ENCODE measurements around the gene OVOL3. TPM values are rescaled to one million over a fixed set of nuclear protein-coding genes. Genes with fewer than 3 reads are reported as not detected.

OVOL3 gene
- total RNA-seq, 4 donors from 2014 or later = not detected

DNA sequence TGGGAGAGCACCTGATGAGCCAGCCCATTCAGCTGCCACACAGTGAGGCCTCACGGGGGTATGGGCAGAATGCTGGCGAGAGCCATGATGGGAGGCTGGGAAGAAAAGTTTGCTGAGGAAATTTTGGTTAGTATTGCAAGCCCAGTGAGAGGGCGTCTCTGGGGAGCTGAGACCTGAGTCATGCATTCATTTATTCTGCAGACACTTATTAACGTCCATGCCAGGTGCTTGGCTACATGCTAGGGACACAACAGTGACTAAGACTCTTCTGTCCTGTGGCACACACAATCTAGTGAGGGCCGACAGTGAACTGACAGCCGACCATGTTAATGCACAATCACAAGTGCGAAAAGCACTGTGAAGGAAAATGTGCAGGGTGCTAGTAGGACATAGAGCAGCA, 29.0 kb upstream of the OVOL3 start:
- intact Hi-C loops (cut with DNase I) = no loop called here
- peaks cover 0 to 8% (median 5%) of the 10 kb centered on the region in 4 donors for H3K4me1 ChIP-seq
- no peaks in the 10 kb centered on the region for H3K36me3 ChIP-seq
- H3K9me3 ChIP-seq = no peaks in the 10 kb centered on the region
- no peaks in the 10 kb centered on the region for H3K27me3 ChIP-seq
- WGBS = 94% methylated on average over 7 of the region's 7 CpGs
- H3K27ac ChIP-seq (replicated peaks in 1 of 4) = no peak overlapping the region
- TF ChIP-seq POLR2A (IDR thresholded peaks at IDR 0.05; ENCODE audit: low read depth) (no peak), POLR2AphosphoS5 (IDR thresholded peaks at IDR 0.05) (no peak), EP300 (IDR thresholded peaks at IDR 0.05) (no peak)
- TF ChIP-seq, protein P1, sequence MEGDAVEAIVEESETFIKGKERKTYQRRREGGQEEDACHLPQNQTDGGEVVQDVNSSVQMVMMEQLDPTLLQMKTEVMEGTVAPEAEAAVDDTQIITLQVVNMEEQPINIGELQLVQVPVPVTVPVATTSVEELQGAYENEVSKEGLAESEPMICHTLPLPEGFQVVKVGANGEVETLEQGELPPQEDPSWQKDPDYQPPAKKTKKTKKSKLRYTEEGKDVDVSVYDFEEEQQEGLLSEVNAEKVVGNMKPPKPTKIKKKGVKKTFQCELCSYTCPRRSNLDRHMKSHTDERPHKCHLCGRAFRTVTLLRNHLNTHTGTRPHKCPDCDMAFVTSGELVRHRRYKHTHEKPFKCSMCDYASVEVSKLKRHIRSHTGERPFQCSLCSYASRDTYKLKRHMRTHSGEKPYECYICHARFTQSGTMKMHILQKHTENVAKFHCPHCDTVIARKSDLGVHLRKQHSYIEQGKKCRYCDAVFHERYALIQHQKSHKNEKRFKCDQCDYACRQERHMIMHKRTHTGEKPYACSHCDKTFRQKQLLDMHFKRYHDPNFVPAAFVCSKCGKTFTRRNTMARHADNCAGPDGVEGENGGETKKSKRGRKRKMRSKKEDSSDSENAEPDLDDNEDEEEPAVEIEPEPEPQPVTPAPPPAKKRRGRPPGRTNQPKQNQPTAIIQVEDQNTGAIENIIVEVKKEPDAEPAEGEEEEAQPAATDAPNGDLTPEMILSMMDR (IDR thresholded peaks at IDR 0.05) = no peak
- H3K4me3 ChIP-seq = no peak overlapping the region
- no peak for DNase-seq (ENCODE audit: extremely low spot score)

DNA sequence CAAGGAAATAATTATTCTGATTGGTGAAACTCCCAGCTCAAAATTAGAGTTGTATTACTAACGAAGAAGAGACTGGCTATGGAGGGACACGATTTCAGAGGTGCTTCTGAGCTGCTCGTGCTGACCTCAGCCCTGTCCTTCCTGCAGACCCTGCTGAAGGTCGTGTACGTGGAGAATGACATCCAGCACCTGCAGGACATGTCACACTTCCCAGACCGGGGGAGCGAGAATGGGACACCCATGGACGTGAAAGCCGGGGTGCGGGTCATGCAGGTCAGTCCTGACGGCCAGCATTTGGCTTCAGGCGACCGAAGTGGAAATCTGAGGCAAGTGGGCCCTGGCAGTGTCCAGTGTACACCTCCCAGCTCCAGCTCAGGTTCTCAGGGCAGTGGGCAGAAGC, 28.0 kb upstream of the OVOL3 start:
- WGBS = 98% methylated on average over 10 of the region's 13 CpGs
- no peaks in the 10 kb centered on the region for H3K27me3 ChIP-seq
- H3K9me3 ChIP-seq = no peaks in the 10 kb centered on the region
- intact Hi-C loops (cut with DNase I) = no loop called here
- no peak overlapping the region for H3K4me3 ChIP-seq
- DNase-seq (ENCODE audit: extremely low spot score) = no peak
- no peaks in the 10 kb centered on the region for H3K36me3 ChIP-seq
- no peak for TF ChIP-seq POLR2A (IDR thresholded peaks at IDR 0.05; ENCODE audit: low read depth)
- TF ChIP-seq EP300 (IDR thresholded peaks at IDR 0.05) = no peak
- no peak for TF ChIP-seq POLR2AphosphoS5 (IDR thresholded peaks at IDR 0.05)
- TF ChIP-seq, protein P1 (IDR thresholded peaks at IDR 0.05) = no peak
- H3K27ac ChIP-seq (replicated peaks in 1 of 4) = no peak overlapping the region
- peaks cover 0 to 8% (median 5%) of the 10 kb centered on the region in 4 donors for H3K4me1 ChIP-seq

DNA sequence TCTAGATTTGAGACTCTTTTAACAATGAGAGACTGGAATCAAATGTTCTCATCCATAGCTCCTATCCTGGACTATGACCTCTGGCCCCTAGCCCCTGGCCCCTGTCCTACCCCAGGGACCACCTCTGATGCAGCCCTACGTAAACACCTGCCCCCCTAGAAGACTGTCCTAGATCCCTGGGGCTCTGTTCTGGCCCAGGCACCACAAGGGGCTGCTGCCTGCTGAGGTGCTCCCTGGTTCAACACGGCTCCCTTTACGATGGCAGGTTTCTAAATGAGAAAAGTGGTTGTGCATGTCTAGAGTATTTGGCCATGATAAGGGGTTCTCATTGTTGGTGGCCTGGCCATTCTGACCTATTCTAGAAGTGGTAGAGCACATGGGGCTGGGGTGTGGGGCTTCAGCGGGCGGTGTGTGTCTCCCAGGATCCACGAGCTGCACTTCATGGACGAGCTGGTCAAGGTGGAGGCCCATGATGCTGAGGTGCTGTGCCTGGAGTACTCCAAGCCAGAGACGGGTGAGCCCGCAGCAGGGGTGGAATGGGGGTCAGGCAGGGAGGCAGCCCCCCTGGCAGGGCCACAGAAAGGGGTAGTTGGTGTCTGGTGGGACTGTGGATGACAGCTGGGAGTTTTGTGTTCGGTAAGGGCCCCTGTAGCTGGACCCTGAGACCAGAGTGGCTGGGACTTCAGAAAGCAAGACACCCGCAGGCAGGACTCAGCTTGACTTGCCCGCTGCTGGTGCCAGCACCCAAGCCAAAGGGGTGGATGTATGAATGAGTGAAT, 26.5 kb upstream of the OVOL3 start:
- TF ChIP-seq EP300 (IDR thresholded peaks at IDR 0.05) (no peak), POLR2A (IDR thresholded peaks at IDR 0.05; ENCODE audit: low read depth) (no peak), POLR2AphosphoS5 (IDR thresholded peaks at IDR 0.05) (no peak)
- TF ChIP-seq, protein P1 (IDR thresholded peaks at IDR 0.05) = no peak
- no peaks in the 10 kb centered on the region for H3K36me3 ChIP-seq
- intact Hi-C loops (cut with DNase I) = no loop called here
- H3K4me1 ChIP-seq = peaks cover 0 to 8% (median 5%) of the 10 kb centered on the region in 4 donors
- H3K9me3 ChIP-seq = no peaks in the 10 kb centered on the region
- H3K4me3 ChIP-seq = no peak overlapping the region
- DNase-seq (ENCODE audit: extremely low spot score) = no peak
- WGBS = 88% methylated on average over 9 of the region's 12 CpGs
- no peaks in the 10 kb centered on the region for H3K27me3 ChIP-seq
- H3K27ac ChIP-seq (replicated peaks in 1 of 4) = no peak overlapping the region

DNA sequence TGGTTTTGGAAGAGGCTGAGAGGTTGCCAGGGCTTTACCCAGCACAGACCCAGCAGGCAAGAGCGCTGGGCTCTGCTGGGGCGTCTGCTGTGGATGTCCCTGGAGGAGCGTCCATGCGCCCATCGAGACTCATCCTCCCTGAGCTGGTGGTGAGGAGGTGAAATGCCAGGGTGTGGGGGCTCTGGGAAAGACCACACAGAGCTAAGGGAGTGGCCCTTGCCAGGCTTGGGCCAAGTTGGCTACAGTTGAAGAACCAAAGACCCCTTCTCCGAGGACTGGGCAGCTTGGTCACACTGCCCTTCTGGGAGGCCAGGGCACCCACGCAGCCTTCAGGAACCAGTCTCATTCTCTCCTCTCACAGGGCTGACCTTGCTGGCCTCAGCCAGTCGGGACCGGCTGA, 24.6 kb upstream of the OVOL3 start:
- no peak for DNase-seq (ENCODE audit: extremely low spot score)
- Histone ChIP-seq H3K36me3 (no peaks in the 10 kb centered on the region), H3K4me3 (no peak overlapping the region), H3K4me1 (peaks cover 0 to 6% (median 3%) of the 10 kb centered on the region in 4 donors), H3K9me3 (no peaks in the 10 kb centered on the region), H3K27ac (replicated peaks in 1 of 4) (no peak overlapping the region), H3K27me3 (no peaks in the 10 kb centered on the region)
- intact Hi-C loops (cut with DNase I) = no loop called here
- WGBS = 90% methylated on average over 7 of the region's 9 CpGs
- TF ChIP-seq, protein P1 (IDR thresholded peaks at IDR 0.05) = no peak
- TF ChIP-seq POLR2AphosphoS5 (IDR thresholded peaks at IDR 0.05) (no peak), POLR2A (IDR thresholded peaks at IDR 0.05; ENCODE audit: low read depth) (no peak), EP300 (IDR thresholded peaks at IDR 0.05) (no peak)
